ENCODE data around the gene NBAS.

NBAS gene

DNA sequence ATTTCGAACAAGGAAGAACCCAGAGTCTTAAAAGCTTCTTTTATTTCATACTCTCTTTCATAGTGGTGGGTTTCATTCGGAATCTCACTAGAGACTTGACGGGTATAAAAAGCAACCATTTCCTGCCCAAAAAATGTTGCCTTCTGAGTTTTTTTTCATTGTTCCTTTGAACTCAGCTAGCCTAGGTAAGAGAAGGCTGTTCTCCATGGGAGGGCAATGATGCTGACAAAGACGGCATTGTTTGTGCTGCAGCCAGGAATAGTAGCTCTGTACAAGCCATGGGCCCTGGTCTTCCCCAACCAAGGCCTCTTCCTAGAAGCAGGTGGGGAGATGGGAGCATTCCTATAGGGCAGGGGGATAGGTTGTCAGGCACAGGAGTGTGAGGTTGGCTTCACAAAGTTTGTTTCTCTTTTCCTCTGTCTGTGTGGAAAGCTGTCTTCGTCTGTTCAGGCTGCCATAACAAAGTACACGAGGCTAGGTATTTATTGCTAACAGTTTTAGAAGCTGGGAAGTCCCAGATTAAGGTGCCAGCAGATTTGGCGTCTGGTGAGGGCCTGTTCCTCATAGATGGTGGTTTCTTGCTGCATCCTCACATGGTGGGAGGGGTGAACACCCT is 405.1 kb downstream of the NBAS start:
- DNase-seq = no peak

DNA sequence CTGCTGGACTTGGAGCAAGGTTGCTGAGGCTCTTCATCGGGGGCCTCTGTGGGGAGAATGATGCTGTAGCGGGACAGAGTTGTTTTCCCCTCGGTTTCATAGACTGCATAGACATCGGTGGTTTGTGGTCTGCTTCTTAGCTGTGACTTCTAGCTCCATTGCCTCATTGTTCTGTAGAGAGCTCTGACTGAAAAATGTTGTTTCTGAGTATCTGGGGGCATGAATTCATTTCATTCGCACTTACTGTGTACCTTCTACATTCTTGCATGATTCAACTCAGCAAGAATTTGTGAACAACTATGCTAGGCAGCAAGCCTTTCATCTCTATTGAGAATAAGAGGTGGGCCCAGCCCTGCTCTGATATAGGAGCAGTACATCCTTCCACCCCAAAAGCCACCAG is 406.8 kb downstream of the NBAS start:
- no peak for DNase-seq

DNA sequence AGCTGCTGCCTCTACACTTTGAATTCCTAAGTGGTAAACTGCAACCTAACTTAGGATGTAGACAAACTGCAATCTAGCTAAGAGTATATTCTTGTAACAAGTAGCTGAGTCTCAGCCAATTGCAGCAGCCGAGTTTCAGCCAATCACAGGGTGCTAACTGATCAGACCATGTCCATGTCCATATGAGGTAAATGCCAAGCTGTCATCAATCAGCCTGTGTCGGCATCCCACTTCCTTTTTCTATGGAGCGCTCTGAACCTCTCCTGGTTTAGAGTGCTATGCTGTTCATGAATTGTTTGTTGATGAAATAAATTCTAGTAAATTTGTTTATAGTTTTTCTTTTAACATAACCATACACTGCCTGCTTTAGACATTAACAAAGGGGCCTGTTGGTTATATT is 408.8 kb downstream of the NBAS start:
- no peak for DNase-seq

DNA sequence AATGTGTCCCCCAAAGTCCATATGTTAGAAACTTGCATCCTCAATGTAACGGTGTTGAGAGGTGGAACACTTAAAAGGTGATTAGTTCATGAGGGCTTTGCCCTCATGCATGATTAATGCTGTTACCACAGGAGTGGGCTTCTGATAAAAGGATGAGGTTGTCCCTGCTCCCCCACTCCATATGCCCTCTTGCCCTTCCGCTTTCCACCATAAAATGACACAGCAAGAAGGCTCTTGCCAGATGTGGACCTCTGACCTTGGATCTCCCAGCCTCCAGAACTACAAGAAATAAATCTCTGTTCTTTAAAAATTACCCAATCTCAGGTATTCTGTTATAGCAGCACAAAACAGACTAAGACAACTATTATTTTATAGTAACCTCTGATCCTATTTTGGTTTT is 412.1 kb downstream of the NBAS start:
- DNase-seq = no peak

DNA sequence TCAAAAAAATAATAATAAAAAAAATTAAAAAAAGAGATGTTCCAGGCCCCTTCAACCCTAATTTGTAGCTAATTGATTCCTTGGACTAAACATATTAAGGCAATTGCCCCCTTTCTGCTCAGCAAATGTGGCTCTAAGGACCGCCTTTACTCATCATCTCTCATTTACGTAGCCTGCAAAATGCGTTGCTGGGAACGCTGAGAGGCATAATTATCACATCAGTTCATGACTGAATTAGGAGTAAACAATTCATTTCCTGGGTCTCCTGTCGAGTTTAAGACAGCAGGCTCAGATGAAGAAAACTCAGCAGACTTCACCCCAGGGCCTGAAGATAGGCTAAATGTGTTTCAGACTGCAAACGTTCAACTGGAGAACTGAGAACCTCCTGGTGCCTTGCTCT is 413.5 kb downstream of the NBAS start:
- no peak for DNase-seq

DNA sequence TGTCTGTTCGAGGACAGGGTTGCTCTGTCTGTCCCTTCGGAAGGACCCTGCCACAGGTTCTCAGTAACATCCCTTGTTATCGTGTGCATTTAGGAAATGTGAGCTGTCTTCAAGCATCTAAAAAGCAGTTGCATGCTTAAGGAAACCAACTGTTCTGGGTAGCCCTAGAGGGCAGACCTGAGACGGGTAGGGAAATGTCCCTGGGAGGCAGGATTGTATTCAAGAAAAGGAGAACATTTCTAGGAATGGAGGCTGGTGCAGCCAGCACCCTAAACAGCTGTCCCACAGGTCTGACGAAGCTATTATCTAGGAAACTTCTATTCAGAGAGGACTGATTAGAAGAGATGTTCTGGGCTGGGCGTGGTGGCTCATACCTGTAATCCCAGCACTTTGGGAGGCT is 414.2 kb downstream of the NBAS start:
- no peak for DNase-seq

DNA sequence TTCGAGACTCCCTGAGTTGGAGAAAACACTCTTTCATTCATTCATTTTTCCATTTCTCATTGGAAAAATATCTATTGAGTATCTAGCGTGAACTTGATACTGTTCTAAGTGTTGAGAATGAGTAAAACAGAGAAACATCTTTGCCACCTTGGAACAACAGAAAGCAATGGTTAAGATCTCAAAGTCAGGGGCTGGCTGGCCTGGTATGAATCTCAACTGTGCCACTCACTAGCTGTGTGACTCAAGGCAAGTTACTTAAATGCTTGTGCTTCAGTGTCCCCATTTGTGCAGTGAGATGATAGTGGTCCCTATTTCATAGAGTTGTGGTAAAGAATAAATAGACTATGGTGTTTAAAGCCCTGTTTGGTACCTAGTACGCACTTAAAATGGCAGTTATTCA is 415.2 kb downstream of the NBAS start:
- no peak for DNase-seq

DNA sequence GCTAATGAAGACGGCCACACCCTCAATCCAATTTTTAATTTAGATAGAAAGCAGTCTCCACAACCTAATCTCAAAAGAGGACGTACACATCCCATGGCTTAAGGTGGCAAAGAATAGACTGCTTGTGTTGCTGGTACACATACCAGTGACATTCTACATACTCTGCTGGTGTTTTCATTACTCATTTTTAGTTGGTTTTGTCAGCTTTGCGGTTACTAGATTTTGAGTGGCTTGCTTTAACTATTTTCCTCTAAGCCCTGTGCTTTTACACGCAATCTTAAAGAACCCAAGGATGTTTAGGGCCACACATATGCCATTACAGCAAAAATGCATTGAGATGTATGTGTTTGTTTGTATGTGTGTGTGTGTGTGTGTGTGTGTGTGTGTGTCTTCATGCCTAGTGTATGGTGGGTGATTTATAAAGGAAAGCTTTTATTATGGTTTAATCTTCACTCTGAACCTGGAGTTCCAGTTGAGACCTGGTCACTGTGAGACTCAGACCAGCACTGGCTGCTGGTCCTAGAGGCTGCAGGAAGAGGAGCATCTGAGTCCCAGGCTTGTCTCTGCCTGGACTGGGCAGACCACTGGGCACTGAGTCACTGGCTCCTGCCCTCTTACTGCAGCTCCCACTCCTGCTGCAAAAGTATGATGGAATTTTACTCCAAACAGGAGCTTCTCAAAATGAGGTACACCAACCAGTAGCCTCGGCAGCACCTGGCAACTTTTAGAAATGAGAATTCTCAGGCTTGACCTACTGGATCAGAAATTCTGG is 415.9 kb downstream of the NBAS start:
- DNase-seq = no peak

DNA sequence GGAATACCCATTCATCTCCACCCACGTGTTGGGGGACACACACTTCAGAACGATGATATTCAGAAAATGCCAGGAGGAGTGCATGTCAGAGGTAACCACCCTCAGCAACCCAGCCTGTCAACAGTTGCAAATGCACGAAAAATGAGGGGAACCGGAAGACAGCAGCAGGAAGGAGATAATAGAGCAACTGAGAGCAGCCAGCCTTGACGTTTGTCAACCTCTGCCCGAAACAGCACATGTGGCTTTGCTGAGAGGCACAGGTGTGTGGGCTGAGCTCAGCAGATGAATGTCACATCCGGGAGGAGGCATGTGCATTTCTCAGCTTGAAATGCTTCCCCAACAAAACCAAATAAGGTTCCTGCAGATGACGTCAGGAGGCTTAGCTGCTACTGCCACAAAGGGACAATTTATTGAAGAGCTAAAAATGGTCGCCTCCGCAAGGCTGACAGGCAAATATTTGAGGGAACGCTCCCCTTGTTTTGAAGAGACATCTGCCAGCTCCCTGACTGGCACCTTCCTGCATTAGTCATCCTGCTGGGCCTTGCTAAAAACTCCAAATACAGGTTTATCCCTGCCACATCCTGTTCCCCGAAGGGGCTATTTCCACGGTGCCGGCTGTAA is 419.0 kb downstream of the NBAS start:
- no peak for DNase-seq

DNA sequence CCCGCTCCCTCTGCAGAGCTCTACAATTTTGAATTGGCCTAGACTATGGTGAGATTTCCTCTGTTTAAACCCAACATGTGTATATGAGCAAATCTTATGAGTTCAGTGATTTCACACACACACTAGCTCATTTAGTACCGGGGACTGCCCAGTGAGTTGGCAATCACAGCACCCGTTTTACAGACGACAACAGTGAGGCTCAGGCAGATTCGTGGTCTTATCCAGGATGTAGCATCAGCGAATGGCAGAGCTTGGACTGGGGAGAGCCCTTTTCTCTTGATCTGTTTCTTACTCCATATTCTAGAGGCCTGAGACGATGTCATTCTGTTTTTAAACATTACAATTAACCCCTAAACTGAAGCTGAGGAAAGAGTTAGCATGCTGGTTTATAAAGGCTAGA is 419.9 kb downstream of the NBAS start:
- DNase-seq = no peak

DNA sequence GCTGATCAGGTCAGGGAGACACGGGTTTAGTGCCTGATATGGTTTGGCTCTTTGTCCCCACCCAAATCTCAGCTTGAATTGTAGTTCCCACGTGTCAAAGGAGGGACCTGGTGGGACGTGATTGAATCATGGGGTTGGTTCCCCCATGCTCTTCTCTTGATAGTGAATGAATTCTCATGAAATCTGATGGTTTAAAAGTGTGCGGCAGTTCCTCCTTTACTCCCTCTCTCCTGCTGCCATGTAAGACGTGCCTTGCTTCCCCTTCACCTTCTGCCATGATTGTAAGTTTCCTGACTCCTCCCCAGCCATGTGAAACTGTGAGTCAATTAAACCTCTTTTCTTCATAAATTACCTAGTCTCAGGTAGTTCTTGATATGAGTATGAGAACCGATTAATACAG is 424.5 kb downstream of the NBAS start:
- no peak for DNase-seq

DNA sequence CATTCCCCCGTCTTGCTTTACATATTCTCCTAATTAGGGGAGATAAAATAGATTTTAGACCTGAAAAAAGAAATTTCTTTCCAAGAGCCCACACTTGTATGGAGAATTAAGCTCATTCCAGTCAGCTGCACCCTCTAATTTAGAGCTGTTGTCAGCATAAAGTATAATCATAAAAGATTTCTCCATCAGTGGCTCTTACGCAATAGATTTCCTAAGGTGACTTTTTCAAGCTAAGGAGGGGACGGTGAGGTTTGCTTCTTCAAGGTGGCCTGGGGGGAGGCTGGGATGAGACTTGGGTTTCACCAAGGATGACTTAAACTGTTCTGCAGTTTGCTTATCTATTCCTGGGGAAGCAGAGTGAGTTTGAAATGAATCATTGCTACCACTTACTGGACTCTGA is 426.2 kb downstream of the NBAS start:
- DNase-seq = no peak

DNA sequence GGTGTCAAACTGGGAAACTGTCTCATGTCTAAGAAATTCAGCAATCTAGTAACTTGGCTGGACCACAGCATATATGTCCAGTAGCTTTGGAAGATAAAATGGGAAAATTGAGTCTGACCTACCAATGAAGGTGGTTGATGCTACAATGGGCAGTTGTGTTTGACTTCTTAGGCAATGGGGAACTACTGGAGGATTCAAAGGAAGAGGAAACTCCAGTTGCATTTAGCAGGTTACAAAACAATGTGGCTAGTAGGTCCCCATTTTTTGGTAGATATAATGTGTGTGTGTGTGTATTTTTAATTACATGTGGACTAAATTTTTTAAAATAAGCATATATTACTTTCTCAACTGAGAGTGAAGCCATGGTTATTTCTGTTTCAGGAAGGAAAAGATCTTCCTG is 427.7 kb downstream of the NBAS start:
- no peak for DNase-seq

DNA sequence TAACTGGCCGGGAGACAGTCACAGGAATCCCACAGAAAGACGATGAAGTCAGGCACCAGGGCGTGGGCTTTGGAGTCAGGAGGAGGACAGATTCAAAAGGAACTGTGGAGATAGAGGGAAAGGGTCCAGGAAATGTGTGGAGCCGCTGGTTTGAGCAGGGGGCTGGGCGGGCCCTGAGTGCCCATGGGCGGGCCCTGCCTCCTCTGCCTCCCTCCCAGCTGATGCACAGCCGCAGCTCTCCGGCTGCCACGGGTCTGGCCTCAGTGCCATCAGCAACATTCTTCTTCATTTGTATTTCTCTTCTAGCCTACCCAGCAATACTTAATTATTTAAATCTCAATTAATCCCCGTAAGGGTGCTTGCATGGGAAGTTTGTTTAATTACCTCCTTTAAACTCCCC is 432.3 kb downstream of the NBAS start:
- DNase-seq = no peak

DNA sequence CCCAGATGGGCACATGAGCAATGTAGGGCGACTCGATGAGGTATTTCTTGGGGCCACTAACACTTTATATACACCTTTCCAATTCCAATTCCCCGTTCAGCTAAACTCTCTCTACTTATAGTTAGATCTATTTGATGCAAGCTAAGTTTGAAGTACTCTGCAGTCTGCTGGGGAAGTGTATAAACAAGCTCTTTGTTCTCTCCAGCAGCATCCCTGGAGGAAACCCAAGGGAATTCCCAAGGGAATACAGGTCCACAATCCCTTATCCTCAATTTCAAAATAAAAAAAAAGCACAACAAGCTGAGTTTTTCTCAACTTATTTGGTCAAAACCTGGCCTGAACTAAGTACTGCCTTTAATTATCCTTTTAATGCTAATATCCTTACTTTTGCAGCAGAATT is 433.3 kb downstream of the NBAS start:
- no peak for DNase-seq

DNA sequence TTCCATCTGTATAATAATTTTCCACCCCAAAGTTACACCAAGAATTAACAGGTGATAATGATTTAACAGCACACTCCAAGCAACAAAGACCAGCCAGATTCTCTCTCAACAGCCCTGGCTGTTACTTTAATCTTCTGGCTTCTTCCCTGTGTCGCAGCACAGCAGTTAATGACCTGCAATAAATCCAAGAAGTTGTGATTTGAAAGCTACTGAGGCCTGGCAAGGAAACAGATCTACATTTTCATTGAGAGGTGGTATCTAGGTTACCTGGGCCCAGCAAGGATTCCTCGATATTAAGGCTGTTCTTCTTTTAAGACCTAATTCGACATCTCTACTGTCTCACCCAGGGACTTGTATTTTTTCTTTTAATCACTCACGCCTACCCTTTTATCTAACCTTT is 433.8 kb downstream of the NBAS start:
- DNase-seq = no peak

DNA sequence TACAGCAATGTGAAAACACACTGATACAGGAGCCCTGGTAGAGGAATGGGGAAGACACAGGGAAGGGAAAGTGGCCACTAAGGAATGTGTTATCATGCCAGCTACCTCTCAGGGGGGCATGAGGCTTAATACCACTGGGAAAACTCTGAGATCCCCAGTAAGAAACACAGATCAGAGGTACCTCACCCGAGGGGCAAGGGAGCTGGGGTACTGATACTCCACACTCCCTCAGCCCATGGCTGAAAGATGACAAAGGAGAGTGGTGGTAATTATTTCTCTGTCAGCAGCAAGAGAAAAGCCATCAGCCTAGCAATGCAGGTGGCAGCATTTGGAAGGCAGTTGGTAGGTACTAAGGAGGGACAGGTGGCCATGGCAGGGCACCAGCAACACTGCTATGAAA is 434.8 kb downstream of the NBAS start:
- DNase-seq = no peak

DNA sequence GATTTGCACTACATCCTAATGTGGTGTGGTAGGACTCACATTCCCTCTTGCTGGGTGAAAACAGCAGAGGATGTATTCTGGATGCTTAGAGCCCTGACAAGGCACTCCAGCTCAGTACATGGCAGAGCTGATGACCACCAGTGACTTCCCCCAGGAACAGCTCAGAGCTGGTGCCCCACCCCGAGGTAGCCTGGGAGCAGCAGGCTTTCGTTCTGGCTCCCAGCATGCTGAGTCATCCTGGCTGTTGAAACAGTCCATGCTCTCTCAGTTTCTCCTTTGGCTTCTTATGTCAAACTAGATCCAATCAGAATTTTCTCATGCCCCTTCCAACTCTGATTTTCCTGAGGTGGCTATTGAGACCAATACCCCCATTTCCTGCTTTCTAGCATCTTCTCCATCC is 438.2 kb downstream of the NBAS start:
- DNase-seq = no peak

DNA sequence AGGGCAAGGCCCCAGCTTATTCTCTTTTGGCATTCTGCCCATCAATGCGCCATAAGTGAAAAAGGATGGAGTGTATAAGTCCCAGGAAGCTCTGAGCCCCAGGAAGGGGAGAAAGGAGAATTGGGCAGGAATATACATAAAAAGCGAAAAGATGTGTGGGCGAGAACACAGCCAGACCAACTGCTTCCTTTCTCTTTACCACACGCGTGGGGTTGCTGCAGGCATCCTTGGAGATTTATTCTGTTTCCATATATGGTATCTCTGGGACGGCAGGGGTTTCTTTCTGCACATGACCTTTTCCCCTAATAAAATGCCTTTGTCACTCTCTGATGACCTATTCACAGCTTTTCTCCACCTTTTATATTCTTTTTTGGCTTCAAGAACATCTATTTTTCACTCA is 440.5 kb downstream of the NBAS start:
- DNase-seq = no peak

DNA sequence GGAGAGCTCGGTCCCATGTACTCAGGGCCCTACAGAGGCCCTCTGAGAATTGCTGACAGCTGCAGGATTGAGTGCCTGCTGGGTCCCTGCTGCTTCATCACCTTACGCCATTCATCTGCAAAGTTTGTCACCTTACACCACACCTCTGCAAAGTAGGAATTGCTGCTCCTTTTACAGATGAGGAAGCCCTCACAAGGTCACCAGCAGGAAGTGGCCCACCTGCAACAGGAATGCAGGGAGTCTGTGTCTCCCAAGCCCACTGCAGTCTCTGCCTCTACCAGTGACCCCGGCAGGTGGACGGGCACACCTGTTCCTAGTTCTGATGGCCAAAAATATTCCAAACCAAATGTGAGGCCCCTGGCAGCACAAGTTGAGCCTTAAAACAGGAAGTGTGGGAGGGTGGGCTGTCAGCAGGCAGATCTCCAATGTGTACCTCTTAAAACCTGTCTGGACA is 441.4 kb downstream of the NBAS start:
- no peak for DNase-seq

DNA sequence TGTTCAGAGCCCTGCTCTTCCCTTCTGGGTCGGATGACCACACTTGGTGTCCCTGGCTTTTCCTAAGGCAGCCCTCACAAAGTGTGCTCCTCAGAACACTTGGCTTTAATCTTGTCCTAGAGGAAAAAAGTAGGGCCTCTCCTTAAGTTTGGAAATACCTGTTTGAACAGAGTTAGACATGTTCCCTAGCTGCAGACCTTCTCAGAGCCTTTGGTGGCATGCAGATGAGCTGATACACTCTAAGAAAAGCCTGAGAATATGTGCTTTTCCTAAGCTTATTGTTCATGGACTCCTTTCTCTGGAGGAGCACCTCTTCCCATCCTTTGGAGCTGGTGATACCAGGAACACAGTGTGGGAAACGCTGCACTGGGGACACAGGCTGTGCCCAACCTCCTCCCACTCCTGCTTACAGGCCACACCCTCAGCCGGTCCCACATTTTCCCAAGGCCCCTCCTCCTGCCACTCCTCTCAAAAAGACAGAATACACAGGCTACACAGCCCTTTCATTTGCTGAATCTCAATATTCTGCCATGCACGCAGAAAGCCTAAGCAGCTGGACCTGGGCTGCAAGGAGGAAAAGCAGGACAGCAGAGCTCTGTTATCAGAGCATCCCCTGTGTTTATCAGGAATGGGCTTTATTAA is 443.6 kb downstream of the NBAS start:
- DNase-seq = no peak

Data from eye (tissue), 1 donor.